Stomach smooth muscle (tissue), 2 donors: ENCODE results near the gene GPS1.

Source experiments
- H3K27ac ChIP-seq: one replicate; pipeline ENCODE4 v1.7.0; 2013; ENCODE audit warnings: mild to moderate bottlenecking, low read length, inconsistent platforms
- H3K27me3 ChIP-seq, 2 donors: one replicate each; pipeline ENCODE4 v1.7.0; 2013; ENCODE audit warnings: low read length in 2 of 2; ENCODE audit not compliant: insufficient read depth in 2 of 2, control insufficient read depth in 1 of 2
- H3K36me3 ChIP-seq, 2 donors: one replicate each; pipeline ENCODE4 v1.7.0; 2013; ENCODE audit warnings: low read length in 2 of 2; ENCODE audit not compliant: control insufficient read depth in 2 of 2, insufficient read depth in 2 of 2
- H3K4me1 ChIP-seq: one replicate; pipeline ENCODE4 v1.7.0; 2013; ENCODE audit warnings: low read length; ENCODE audit not compliant: control insufficient read depth, insufficient read depth
- H3K4me3 ChIP-seq, 2 donors: one replicate each; pipeline ENCODE4 v1.7.0; 2013; ENCODE audit warnings: low read length in 2 of 2
- H3K9ac ChIP-seq, 2 donors: one replicate each; pipeline ENCODE4 v1.7.0; 2013; ENCODE audit warnings: low read length in 2 of 2, mild to moderate bottlenecking in 1 of 2
- H3K9me3 ChIP-seq, 2 donors: one replicate each; pipeline ENCODE4 v1.7.0; 2013; ENCODE audit warnings: low read length in 2 of 2; ENCODE audit not compliant: control insufficient read depth in 2 of 2
- donor health status: healthy.
- donor health status: Pancreatic carcinoma.

GPS1 gene

GRCh38 chr17:82088838-82089722, 37.4 kb downstream of the GPS1 start:
- peaks cover 41 to 42% of the 10 kb centered on the region in 2 donors for H3K36me3 ChIP-seq
- H3K9me3 ChIP-seq: no peaks in the 10 kb centered on the region
- H3K4me1 ChIP-seq: no peaks in the 10 kb centered on the region
- no peak overlapping the region for H3K4me3 ChIP-seq
- H3K27ac ChIP-seq: no peak overlapping the region
- no peaks in the 10 kb centered on the region for H3K27me3 ChIP-seq
- no peak overlapping the region for H3K9ac ChIP-seq

DNA sequence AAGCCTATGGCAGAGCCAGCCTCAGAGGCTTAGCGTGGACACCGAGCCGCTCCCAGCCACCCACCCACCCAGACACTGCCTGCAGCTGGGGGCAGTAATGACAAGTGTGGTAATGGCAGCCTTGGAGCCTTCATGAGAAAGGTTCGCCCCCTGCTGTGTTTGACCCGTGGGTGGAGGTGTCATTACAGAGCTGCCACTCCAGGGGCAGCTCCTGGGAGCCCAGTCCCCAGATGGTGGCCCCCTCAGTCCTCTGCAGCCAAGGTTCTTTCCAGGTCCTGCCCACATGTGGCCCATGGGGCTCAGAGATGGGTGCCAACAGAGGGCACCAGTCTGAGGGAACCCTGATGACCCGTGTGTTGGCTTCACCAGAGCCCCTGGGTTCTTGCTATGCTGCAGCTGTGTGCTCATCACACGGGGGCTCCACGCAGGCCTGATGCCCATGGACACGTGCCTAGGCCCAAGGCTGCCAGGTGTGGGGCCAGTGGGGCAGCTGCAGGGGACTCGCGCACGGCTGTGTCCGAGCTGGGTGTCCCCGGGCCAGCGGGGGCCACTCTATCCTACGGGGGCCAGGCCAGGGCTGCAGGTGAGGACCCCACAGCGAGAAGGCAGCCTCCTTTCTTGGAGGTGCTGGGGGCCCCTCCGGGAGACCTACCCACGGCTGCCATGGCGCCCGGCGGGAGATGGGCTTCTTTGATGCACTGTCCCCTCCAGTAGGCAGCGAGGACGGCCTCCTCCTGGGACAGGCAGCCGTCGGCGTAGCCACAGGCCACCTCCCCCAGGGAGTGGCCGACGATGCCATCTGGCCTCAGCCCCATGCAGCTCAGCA, 38.2 kb downstream of the GPS1 start:
- no peaks in the 10 kb centered on the region for H3K4me1 ChIP-seq
- H3K27ac ChIP-seq: no peak overlapping the region
- H3K36me3 ChIP-seq: peaks cover 37 to 44% of the 10 kb centered on the region in 2 donors
- H3K27me3 ChIP-seq: no peaks in the 10 kb centered on the region
- H3K9me3 ChIP-seq: no peaks in the 10 kb centered on the region
- no peak overlapping the region for H3K4me3 ChIP-seq
- H3K9ac ChIP-seq: no peak overlapping the region

DNA sequence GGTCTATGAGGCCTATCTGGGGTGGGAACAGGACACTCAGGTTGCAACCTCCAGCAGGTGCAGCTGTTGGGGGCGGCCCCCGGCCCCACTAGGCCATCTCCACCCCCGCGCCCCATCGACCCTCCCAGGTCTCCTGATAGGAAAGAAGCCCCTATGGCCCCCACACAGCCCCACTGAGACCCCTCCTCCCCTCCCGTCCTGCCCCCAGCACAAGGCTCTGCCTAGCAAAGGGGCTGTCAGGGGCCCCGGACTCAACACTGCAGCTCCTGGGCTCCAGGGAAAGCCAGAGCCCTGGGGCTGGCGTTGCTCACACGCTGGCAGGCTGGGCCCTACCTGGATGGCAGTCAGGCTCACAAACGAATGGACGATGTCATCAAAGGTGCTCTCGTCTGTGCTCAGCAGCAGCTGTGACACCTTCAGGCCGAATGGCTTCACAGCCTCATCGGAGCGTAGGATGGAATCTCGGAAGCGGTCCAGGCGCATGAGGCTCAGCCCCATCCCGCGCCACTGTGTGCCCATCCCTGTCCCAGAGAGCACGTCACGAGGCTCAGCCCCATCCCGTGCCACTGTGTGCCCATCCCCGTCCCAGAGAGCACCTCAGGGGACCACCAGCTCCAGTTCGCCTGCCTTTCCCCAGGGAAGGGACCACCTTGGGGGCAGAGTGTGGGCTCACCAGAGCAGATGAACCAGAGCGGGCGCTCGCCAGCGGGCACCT, 39.0 kb downstream of the GPS1 start:
- H3K4me3 ChIP-seq: no peak overlapping the region
- no peaks in the 10 kb centered on the region for H3K9me3 ChIP-seq
- no peaks in the 10 kb centered on the region for H3K27me3 ChIP-seq
- peaks cover 40 to 44% of the 10 kb centered on the region in 2 donors for H3K36me3 ChIP-seq
- no peak overlapping the region for H3K9ac ChIP-seq
- no peak overlapping the region for H3K27ac ChIP-seq
- no peaks in the 10 kb centered on the region for H3K4me1 ChIP-seq

DNA sequence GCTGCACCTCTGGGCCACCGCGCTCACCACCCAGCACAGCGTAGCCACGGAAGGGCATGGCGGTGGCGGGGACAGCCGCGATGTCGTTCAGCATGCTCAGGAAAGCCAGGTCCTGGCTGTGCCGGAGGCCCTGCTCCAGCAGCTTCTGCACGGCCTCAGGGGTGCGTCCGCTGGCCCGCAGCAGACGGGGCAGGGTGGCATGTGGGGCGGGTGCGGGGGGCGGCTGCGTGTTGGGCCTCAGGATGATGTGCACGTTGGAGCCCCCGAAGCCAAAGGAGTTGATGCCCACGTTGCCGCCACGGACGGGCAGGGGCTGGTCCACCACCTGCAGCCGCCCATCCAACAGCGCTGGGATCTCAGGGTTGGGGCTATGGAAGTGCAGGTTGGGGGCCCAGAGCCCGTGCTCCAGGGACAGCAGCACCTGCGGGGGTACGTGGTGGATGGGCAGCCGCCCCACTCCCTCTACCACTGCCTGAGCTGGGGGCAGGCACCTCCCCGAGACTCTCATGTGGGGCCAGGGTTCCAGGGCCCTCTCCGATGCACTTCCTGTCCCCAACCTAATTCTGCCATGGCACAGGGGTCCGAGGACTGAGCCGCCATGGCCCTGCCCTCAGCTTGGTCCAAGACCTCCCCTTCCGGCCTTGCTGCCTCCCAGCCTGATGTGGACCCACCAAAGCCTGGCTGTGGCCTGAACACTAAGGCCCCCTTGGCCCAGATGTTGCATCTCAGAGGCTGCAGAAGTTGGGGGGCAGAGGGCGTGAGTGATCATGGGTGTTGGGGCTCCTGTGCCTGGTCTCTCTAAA, 39.8 kb downstream of the GPS1 start:
- Histone ChIP-seq H3K36me3 (peaks cover 35 to 40% of the 10 kb centered on the region in 2 donors), H3K4me1 (peaks cover 3% of the 10 kb centered on the region), H3K9ac (no peak overlapping the region)

DNA sequence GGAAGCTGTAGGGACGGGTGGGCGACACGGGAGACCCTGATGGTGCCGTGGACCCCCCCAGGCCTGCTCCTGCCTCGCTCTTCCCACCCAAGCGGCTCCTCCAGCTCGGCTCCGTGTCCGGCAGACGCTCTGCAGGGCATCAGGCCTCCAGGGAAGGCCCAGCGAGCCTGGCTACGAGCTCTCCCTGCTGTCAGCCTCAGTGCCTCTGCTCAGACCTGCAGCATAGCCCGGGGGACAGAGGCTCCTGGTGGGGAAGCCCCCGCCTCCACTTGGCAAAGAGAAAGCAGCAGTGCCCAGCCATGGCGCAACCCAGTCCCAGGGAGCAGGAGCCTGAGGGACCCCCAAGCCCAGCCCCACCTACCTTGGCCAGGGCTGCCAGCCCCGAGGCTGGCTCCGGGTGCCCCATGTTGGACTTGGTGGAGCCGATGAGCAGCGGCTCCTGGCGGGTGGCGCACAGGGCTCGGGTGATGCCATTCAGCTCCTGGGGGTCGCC, 40.4 kb downstream of the GPS1 start:
- Histone ChIP-seq H3K4me1 (peaks cover 10% of the 10 kb centered on the region), H3K9ac (no peak overlapping the region), H3K4me3 (no peak overlapping the region), H3K27ac (no peak overlapping the region), H3K27me3 (no peaks in the 10 kb centered on the region), H3K9me3 (no peaks in the 10 kb centered on the region), H3K36me3 (peaks cover 35 to 38% of the 10 kb centered on the region in 2 donors)

More for the DNA sequence above, 39.8 kb downstream of the GPS1 start:
- Histone ChIP-seq H3K27me3 (no peaks in the 10 kb centered on the region), H3K4me3 (no peak overlapping the region), H3K27ac (no peak overlapping the region), H3K9me3 (no peaks in the 10 kb centered on the region)

GRCh38 chr17:82092628-82092994, 40.9 kb downstream of the GPS1 start:
- no peak overlapping the region for H3K27ac ChIP-seq
- H3K4me3 ChIP-seq: no peak overlapping the region
- peaks cover 32 to 35% of the 10 kb centered on the region in 2 donors for H3K36me3 ChIP-seq

DNA sequence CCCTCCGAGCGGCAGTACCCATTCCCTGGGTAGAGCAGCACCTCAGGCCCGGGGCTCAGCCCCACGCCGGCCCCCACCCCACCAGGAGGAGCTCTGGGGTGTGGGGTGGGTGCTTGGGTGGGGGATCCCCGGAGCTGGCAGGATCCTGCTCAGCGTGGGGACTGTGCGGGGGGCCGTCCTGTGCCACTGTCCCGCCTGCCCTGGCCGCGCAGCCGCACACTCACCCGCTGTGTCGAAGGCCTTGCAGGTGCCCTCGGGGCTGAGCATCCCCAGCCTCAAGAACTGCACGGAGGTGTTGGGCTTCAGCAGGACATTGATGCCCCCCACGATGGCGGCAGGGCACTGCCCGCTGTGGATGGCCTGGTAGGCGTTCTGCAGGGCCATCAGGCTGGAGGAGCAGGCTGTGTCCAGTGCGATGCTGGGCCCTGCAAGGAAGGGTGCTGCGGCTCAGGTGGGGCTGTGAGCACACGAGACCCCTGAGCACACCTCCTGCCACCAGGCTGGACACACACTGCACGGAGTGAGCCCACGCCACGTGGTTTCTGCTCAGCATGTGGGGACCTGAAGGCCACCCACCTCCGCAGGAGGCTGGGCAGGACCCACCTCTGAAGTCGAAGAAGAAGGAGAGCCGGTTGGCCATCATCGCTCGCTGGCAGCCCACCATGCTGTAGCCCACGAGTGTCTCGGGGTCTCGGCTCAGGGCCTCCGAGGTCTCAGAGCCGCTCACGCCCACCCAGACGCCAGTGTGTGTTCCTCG, 41.5 kb downstream of the GPS1 start:
- H3K27me3 ChIP-seq: no peaks in the 10 kb centered on the region
- no peaks in the 10 kb centered on the region for H3K9me3 ChIP-seq
- no peak overlapping the region for H3K9ac ChIP-seq
- H3K27ac ChIP-seq: no peak overlapping the region
- peaks cover 29 to 31% of the 10 kb centered on the region in 2 donors for H3K36me3 ChIP-seq
- H3K4me3 ChIP-seq: no peak overlapping the region
- peaks cover 16% of the 10 kb centered on the region for H3K4me1 ChIP-seq

More at GRCh38 chr17:82092628-82092994, 40.9 kb downstream of the GPS1 start:
- no peaks in the 10 kb centered on the region for H3K9me3 ChIP-seq
- H3K9ac ChIP-seq: no peak overlapping the region
- H3K4me1 ChIP-seq: peaks cover 15% of the 10 kb centered on the region
- no peaks in the 10 kb centered on the region for H3K27me3 ChIP-seq

GRCh38 chr17:82094931-82095776, 43.5 kb downstream of the GPS1 start:
- Histone ChIP-seq H3K9ac (no peak overlapping the region), H3K9me3 (no peaks in the 10 kb centered on the region), H3K4me3 (no peak overlapping the region), H3K4me1 (peaks cover 28% of the 10 kb centered on the region), H3K36me3 (peaks cover 19 to 21% of the 10 kb centered on the region in 2 donors), H3K27ac (no peak overlapping the region), H3K27me3 (no peaks in the 10 kb centered on the region)
